NCI-H82 treated with DMSO at 0.1 percent for 48 hours (cell line): ENCODE data around the gene SMCO1.
"Not testable (repeated sequence)": the region's sequence is repeated elsewhere in the genome, so short reads cannot be mapped to it uniquely, and the experiment has no call there.

ENCODE experiments used
- DNase-seq: peaks from one replicate; lab custom pipeline; 2025; ENCODE audit not compliant: unreplicated experiment; lab: John Stamatoyannopoulos, UW

SMCO1 gene

DNA sequence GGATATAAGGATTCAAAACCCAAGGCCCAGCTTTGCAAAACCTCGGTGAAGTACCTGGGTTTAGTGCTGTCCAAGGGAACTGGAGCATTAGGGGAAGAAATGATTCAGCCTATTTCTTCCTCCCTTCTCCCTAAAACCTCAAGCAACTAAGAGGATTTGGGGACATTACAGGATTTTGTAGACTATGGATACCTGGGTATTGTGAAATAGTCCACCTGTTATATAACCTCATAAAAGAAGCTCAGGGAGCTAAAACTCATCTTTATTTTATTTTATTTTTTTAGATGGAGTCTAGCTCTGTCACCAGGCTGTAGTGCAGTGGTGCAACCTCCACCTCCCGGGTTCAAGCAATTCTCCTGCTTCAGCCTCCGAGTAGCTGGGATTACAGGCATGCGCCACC is 8.7 kb upstream of the SMCO1 start:
- DNase-seq = no peak

DNA sequence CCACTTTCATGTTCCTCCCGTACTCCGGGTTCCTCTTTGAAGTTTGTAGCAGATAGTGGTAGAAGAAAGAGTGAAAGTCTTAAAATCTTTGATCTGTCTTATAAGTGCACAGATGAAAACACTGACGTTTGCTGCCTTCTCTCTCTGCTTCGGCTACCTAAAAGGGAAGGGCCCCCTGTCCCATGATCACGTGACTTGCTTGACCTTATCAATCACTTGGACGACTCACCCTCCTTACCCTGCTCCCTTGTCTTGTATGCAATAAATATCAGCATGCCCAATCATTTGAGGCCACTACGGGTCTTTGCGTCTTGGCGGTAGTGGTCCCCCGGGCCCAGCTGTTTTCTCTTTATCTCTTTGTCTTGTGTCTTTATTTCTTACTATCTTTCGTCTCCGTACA is 6.1 kb upstream of the SMCO1 start:
- DNase-seq = not testable (repeated sequence)

DNA sequence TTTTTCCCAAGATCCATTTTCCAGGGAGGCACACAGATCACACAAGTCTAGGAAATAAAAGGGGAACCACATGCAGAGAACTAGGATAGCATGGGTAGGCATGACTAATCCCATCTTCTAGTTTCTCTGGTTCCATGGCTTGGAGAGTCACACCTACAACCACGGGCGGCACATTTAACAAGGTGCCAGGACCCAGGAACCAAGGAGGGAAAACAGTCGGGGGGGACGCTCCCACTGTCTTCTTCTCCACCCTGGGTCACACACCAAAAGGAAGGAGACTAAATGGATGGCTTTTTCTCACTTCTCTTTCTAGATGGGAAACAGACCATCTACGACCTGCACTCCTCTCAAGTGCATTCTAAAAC is 4.6 kb upstream of the SMCO1 start:
- DNase-seq = no peak

DNA sequence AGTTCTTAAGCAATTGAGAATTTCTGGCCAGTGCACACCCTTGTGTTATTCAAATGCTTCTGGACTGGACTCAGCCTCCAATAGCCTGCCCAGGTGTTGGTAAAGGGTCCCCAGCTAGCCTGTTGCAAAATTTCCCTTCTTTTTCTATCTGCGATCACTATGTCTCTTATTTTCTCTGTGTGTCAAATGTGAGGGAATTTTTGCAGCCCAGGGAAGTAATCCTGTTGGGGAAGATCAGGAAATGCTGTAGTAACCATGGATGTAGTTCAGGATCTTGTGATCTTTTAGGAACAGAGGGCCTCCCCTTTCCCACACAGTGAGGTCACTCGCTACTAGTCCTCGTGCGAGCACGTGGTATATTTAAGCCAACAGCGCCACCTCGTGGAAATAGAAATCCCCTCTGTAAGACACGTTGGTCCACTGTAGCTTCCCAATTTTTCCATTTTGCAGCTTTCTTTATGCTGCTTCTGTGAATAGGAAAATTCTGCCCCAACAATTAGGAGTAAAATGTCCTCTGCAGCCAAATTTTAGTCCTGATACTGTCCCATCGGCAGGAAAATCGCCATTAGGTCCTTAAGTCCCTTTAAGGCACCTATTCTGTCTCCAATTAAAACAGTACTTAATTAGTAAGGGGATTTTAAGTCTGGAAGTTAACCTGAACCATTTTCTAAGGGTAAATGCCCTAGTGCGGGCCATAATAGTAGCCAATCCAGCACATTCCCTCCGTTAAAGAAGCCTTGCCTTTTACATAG is 4.0 kb upstream of the SMCO1 start:
- peak; percentile 51 for DNase-seq

DNA sequence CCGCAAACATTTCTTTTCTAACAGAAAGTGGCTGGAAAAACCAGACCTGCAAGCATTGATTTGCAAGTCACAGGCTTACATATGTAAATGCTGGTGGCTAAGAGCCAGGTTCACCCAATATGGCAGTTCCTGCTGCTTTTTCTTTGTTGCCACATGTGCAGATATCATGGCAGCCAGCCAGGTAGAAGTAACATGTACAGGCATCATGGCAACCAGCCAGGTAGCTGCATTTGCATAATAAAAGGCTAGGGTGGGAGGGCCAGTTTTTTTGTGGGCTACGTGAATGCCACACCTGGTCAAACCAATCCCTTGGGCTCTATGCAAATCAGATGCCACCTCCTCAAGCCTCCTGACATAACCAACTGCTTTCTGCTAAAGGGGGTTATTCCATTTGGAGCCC is 2.8 kb upstream of the SMCO1 start:
- no peak for DNase-seq

- no peak for DNase-seq
Measured at GRCh38 chr3:196517162-196517800, 2.1 kb upstream of the SMCO1 start.

DNA sequence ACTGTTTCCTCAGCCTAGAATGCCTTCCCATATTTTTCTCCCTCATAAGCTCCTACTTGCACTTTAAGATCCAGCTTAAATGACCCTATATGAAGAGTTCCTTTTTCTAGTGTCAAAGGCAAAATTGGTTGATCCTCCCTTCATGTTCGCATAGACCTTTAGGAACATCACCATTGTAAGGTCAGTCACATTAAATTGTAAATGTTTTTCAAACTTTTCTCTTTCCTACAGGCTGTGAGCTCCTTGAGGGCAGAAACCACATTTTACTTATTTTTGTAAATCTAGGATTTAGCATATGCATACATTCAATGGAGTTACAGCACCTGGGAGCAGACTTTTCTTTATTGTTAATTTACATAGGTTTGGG is 813 bp downstream of the SMCO1 start:
- no peak for DNase-seq

GRCh38 chr3:196513697-196514349 is 1.3 kb downstream of the SMCO1 start:
- DNase-seq = no peak

DNA sequence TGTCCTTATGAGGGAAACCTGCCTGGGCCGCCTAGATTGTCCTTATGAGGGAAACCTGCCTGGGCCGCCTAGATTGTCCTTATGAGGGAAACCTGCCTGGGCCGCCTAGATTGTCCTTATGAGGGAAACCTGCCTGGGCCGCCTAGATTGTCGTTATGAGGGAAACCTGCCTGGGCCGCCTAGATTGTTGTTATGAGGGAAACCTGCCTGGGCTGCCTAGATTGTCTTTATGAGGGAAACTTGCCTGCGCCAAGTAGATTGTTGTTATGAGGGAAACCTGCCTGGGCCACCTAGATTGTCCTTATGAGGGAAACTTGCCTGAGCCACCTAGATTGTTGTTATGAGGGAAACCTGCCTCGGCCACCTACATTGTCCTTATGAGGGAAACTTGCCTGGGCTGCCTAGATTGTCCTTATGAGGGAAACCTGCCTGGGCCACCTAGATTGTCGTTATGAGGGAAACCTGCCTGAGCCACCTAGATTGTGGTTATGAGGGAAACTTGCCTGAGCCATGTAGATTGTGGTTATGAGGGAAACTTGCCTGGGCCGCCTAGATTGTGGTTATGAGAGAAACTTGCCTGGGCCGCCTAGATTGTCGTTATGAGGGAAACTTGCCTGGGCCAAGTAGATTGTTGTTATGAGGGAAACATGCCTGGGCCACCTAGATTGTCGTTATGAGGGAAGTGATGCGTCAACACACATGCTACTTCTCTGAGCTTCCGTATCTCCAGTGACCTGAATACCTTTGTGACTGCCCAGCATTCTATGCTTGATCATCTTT is 3.3 kb downstream of the SMCO1 start:
- DNase-seq = not testable (repeated sequence)

GRCh38 chr3:196511108-196511507 is 4.0 kb downstream of the SMCO1 start:
- not testable (repeated sequence) for DNase-seq

DNA sequence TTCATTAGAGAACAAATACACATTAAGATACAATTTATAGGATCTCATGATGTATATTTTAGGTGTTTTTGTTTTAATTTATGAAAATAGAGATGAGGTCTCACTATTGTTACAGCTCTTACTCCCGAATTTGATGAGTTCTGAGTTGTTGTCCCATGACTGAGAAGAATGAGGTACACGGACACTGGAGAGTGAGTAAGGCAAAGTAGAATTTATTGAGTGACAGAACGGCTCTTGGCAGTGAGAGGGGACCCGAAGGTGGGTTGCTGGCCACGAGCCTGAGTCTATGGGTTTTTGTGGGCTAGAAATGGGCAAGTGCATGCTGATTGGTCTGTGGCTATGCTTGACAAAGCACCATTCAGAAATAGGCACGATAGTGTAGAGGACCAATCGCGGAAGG is 8.5 kb downstream of the SMCO1 start:
- DNase-seq = no peak

DNA sequence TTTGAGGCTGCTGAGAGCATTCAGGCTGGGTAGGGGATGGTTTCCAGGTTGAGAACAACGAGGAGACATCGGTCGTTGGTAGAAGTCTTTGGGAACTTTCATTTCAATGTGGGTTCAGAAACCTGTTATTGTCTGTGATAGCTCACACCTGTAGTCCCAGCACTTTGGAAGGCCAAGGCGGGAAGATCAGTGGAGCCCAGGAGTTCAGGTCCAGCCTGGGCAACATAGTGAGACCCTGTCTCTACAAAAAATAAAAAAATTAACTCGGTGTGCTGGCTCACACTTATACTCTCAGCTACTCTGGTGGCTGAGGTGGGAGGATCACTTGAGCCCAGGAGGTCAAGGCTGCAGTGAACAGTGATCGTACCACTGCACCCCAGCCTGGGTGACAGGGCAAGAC is 10.6 kb downstream of the SMCO1 start:
- DNase-seq = no peak

- DNase-seq = not testable (repeated sequence)
Measured at GRCh38 chr3:196504077-196504398, 11.1 kb downstream of the SMCO1 start.

- peak; percentile 97 for DNase-seq
Measured at GRCh38 chr3:196503196-196504076, 11.7 kb downstream of the SMCO1 start, which contains the start of gene RNF168. RNF168 (minus strand) TSS chr3:196503768; CDS start chr3:196503173, 595 bp downstream.

- no peak for DNase-seq
Measured at GRCh38 chr3:196502775-196503195, 12.4 kb downstream of the SMCO1 start.

DNA sequence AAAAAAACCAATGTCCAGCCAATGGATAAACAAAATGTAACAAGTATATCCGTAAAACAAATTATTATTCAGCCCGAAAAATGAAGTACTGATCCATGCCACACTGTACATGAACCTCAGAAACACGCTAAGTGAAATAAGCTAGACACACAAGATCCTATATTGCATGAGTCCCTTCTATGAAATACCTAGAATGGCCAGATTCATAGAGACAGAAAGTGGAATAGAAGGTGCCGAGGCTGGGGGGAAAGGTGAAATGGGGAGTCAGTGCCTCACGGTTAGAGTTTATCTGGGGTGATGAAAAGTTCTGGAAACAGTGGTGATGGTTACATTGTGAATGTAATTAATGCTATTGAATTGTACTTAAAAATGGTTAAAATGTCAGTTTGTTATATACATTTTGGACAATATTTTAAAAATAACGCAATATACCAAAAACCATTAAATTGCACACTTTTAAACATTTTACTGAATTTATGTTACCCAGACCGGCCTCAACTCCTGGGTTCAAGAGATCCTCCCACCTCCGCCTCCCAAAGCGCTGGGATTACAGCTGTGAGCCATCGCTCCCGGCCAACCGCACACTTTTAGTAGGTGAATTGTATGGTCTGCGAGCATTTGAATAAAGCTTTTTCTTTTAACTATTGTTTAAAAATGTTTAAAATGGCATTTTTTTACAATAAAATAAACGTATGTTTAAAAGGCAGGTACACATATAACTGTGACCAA is 13.7 kb downstream of the SMCO1 start:
- peak; percentile 25 for DNase-seq

DNA sequence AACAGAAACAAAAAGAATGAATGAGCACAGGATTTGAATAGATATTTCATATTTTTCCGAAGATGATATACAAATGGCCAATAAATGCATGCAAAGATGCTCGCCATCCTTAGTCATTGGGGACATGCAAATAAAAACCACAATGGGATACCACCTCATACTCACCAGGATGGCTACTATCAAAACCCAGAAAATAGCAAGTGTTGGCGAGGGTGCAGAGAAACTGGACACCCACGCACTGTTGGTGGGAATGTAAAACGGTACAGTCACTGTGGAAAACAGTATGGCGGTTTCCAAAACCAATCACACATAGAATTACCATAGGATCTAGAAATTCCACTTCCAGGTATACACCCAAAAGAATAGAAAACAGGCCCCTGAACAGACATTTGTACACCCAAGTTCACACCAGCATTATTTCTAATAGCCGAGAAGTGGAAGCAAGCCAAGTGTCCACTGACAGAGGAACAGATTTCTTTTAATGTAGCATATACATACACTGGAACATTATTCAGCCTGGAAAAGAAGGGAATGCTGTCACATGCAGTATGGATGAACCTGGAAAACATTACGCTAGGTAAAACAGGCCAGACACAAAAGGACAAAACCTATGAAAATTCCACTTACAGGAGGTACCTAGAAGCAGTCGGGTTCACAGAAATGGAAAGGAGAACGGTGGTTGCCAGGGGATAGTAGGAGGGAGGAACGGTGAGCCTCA is 15.2 kb downstream of the SMCO1 start:
- DNase-seq = no peak

GRCh38 chr3:196499061-196499460 is 16.1 kb downstream of the SMCO1 start:
- DNase-seq = no peak

DNA sequence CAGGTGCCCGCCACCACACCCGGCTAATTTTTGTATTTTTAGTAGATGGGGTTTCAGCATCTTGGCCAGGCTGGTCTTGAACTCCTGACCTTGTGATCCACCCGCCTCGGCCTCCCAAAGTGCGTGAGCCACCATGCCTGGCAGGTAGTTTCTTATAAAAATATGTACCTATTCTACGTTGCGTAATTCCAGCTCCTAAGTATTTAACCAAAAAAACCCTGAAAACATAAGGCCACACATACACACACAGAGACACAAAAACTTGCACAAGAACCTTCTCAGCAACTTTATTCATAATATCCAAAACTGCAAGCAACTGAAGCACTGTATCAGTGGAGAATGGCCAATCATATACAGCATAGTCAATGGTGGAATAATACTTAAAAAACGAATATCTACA is 16.8 kb downstream of the SMCO1 start:
- DNase-seq = no peak
